ENCODE results near the gene SLC25A6.
"Not testable (repeated sequence)": the region's sequence is repeated elsewhere in the genome, so short reads cannot be mapped to it uniquely, and the experiment has no call there.

Gene SLC25A6

GRCh38 chrX:1412551-1413161, 20.7 kb upstream of the SLC25A6 start:
- no peak for DNase-seq

- no peak for DNase-seq
These were observed 19.4 kb upstream of the SLC25A6 start for GRCh38 chrX:1411326-1411725.

DNA sequence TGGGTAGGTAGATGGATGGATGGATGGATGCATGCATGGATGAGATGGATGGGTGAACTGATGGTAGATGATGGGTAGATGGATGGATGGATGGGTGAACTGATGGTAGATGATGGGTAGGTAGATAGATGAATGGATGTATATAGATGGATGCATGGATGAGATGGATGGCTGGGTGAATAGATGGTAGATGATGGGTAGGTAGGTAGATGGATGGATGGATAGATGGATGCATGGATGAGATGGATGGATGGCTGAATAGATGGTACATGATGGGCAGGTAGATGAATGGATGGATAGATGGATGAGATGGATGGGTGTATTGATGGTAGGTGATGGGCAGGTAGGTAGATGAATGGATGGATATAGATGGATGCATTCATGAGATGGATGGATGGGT, 15.1 kb upstream of the SLC25A6 start:
- DNase-seq, result no peak

GRCh38 chrX:1405769-1406168, 13.9 kb upstream of the SLC25A6 start:
- DNase-seq, result not testable (repeated sequence)

DNA sequence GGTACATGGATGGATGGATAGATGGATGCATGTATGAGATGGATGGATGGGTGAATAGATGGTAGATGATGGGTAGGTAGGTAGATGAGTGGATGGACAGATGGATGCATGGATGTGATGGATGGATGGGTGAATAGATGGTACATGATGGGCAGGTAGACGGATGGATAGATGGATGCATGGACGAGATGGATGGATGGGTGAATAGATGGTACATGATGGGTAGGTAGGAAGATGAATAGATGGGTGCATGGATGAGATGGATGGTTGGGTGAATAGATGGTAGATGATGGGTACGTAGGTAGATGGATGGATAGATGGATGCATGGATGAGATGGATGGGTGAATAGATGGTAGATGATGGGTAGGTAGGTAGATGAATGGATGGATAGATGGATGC, 12.0 kb upstream of the SLC25A6 start:
- DNase-seq, result not testable (repeated sequence)

DNA sequence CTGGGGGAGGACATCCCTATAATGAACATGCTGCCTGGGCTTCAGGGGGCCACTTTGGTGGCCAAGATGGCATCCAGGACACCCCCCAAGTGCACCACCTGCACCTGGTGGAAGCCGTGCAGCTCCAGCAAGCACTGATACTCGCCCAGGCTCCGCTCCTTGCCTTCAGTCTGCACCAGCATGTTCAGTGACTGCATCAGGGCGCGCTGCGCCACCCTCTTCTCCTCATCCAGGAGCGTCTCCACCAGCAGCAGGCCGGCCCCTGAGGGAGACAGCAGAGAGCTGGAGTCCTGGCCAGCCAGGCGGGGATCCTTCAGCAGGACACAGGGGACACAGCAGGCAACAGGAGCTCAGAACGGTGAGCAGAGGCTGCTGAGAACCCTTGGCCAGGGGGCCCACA, 11.3 kb upstream of the SLC25A6 start:
- DNase-seq, result no peak

DNA sequence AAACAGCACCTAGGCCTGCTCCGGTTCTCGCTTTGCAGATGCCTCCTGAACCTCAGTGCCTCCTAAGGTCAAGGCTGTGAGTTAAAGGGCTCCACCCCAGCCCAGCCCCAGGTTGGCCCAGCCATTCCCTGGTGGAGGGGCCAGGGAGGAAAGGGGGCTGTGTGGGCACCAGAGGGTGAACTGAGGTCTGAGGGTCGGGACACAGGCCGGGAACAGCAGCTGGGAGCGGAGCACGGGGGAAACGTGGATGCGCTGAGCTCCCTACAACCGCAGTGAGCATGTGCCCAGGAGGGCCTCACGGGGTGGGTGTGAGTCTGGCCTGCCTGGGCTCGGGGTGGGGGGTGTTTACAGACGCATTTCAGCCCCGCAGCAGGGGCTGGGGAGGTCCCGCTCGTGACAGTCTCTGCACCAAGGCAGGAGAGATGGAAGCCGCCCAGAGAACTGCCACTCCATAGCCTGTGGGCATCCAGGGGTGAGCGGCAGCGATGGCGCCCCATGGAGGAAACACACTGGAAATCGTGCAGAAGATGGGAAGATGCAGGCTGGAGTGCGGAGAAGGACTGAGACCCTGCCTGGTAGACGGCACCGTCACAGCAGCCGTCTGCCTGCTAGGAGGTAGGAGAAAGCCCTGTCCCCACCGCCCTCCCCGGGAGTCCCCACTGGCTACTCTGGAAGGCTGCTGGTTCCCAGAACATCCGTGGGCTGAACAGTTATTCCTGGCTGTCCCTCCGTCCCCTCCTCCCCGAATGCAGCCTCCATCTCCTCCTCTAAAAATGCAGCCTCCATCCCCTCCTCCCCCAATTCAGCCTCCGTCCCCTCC, 9.9 kb upstream of the SLC25A6 start:
- DNase-seq, result no peak

DNA sequence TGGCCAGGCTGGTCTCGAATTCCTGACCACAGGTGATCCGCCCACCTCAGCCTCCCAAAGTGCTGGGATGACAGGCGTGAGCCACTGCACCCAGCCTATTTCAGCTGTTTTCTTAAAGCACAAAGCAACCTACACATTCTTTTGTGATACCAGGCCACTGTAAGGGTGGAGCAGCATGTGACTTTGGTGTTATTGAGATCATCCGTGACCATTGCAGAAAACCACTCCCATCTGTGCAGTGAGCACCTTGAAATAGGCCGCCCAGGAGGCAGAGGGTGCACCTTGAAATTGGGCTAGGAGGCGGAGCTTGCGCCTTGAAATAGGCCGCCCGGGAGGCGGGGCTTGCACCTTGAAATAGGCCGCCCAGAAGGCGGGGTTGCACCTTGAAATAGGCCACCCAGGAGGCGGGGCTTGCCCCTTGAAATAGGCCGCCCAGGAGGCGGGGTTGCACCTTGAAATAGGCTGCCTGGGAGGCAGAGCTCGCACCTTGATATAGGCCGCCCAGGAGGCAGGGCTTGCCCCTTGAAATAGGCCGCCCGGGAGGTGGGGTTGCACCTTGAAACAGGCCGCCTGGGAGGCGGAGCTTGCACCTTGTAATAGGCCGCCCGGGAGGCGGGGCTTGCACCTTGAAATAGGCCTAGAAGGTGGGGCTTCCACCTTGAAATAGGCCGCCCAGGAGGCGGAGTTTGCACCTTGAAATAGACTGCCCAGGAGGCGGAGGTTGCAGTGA, 9.0 kb upstream of the SLC25A6 start:
- DNase-seq, result no peak

GRCh38 chrX:1400049-1400448, 8.1 kb upstream of the SLC25A6 start:
- no peak for DNase-seq

DNA sequence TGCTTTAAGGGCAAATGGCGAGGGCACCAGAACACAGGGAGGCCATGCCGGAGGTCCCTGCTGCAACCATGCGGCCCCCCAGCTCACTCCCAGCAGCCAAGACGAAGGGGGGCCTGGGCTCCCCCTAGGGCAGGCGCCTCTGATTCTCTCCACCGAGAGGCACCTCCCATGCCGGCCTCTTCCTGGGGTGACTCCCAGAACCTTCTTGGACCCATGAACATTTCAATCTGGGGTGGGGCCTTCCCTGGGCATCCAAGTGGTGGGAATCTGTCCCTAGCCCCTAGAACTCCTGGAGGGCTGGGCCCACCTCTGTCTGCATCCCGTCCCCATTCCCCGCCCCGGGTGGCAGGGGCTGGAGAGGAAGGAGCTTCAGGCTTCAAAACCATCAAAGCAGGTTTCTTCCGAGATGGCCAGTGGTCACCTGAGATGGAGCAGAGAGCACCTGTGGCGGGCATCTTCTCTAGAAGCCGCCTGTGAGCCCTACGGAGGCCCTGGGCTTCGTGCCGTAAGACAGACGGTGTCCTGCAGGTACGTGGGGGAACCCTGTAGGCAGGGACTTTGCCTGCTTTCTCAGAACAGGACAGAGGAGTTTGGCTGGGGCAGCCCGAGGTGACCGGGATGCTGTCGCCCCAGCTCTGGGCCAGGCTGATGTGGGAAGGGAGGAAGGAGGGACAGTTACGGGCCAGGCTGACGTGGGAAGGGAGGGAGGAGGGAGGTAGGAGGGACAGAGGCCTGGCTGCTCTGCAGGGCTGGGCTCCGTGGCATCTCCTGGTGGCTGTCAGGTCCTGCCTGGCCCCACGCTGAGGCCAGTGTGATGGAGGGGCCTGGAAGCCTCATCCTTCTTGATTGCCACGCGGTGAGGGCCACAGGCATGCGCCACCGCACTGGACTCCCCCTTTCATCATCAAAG, 6.8 kb upstream of the SLC25A6 start:
- no peak for DNase-seq

- DNase-seq, result no peak
These were observed 5.7 kb upstream of the SLC25A6 start for GRCh38 chrX:1397441-1398270.

- no peak for DNase-seq
These were observed 5.1 kb upstream of the SLC25A6 start for GRCh38 chrX:1397001-1397400.

- DNase-seq, result no peak
These were observed 3.8 kb upstream of the SLC25A6 start for GRCh38 chrX:1395646-1396216.

GRCh38 chrX:1394731-1395501, 3.0 kb upstream of the SLC25A6 start:
- no peak for DNase-seq

GRCh38 chrX:1393871-1394615, 2.1 kb upstream of the SLC25A6 start:
- DNase-seq, result no peak

- no peak for DNase-seq
These were observed 609 bp upstream of the SLC25A6 start for GRCh38 chrX:1392376-1393068.

DNA sequence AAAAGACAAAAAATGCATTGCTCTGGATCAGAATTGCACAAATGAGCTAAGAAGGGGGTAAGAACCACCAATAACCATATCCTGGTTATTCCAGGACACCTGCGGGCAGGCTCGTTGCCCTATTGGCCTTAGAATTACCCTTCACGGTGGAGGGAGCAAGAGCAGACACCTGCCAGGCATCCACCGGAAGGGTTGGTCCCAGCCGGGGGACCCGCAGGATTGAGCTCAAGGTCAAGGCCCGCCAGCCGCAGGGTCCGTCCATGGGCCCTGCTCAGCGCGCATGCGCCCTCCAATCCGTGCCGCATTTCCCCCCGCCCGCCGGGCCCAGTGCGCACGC, 575 bp downstream of the SLC25A6 start:
- no peak for DNase-seq

DNA sequence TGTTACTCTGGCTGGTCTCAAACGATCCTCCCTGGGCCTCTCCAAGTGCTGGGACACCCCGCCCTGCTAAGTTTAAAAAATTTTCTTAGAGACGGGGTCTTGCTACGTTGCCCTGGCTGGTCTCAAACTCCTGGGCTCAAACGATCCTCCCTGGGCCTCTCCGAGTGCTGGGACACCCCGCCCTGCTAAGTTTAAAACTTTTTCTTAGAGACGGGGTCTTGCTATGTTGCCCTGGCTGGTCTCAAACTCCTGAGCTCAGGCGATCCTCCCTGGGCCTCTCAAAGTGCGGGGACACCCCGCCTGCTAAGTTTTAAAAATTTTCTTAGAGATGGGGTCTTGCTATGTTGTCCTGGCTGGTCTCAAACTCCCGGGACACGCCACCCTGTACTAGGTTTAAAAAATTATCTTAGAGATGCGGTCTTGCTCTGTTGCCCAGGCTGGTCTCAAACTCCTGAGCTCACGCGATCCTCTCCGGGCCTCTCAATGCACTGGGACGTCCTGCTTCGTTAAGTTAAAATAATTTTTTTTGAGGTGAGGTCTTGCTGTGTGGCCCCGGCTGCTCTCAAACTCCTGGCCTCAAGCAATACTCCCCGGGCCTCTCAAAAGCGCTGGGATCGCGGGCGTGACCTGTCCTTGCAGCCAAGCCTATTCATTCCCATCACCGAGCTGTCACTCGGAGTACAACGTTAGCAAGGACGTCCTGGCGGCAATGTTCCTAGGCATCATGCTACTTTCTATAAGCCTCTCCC, 1.1 kb downstream of the SLC25A6 start:
- no peak for DNase-seq

- no peak for DNase-seq
These were observed 2.0 kb downstream of the SLC25A6 start for GRCh38 chrX:1389993-1390285.

Data from activated naive CD4-positive, alpha-beta T cell (primary cell).